Activated T-helper 1 cell treated with anti-CD3 and anti-CD28 coated beads, Interleukin-2, amount 50 U/mL, for 16 hours (primary cell): ENCODE measurements around the gene VWF.

Experiments used
- DNase-seq, 2 donors: peaks; one replicate each; pipeline ENCODE4 v3.0.0-alpha.2; 2020; ENCODE audit warnings: low read depth in 1 of 2, low spot score in 1 of 2

The VWF gene

DNA sequence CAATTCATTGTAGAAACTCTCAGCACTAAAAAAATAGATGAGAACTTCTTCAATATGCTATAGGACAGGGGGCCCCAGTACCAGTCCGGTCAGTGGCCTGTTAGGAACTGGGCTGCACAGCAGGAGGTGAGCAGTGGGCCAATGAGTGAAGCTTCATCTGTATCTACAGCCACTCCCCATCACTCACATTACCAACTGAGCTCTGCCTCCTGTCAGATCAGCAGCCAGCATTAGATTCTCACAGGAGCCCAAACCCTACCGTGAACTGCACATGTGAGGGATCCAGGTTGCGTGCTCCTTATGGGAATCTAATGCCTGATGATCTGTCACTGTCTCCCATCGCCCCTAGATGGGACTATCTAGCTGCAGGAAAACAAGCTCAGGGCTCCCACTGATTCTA lies 163.7 kb downstream of the VWF start:
- DNase-seq = no peak

DNA sequence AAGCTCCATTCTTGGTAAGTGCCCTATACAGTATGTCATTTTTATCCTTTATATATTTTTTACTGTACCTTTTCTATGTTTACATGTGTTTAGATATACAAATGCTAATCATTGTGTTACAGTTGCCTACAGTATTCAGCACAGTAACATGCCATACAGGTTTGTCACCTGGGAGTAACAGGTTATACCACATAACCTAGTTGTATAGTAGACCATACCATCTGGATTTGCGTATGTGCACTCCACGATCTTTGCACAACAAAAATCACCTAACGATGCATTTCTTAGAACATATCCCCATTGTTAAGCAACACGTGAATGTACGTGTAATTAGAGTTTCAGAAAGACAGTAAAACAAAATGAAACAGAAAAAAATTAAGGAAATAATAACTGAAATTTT lies 167.5 kb downstream of the VWF start:
- no peak for DNase-seq

DNA sequence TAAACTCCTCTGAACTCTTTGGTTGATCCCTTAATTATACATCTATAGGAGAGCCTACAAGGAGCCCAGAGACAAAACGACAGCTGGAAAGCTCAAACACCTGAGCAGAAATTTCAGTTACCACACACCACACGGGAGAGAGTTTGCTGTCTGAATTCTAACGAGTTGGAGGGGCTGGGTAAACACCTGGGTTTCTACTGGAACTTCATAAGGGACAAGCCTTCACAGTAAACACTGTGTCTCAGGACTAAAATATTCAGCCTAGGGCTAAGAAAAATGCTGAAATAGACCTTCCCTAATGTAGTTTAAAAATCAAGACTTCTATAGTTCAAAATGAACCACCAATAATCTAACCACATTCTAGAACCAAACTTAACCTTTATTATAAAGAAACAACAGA lies 169.8 kb downstream of the VWF start:
- DNase-seq = no peak

DNA sequence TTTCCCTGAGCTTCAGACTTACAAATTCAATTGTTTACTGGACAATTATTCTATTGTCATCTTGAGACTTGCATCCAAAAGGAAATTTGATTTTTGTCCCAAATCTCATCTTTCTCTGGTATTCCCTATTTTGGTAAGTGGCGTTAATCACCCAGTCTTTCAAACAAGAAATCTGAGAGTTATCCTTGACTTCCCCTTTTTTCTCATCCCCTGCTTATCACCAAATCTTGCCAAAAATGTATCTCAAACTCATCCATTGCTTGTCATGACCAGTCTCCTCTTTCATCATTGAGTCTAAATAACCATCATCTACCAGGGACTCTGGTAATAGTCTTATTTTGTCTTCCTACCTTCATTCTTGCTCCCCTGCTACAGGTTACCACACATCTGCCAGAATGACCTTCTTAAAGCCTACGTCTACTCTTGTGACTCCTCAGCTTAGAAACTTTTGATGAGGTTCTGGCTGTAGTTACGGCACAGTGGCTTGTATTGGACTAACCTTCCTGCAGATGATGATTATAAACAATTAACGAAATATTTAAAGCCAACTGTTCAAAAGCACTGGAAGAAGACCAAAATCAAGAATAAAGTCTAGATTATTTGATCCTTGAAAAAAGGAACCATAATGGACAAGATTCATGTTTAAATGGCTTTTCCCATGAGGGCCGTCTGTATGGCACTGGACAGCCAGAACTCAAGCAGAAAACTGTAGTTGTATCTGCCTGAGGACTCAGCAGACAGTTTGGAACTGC lies 170.5 kb downstream of the VWF start:
- no peak for DNase-seq

DNA sequence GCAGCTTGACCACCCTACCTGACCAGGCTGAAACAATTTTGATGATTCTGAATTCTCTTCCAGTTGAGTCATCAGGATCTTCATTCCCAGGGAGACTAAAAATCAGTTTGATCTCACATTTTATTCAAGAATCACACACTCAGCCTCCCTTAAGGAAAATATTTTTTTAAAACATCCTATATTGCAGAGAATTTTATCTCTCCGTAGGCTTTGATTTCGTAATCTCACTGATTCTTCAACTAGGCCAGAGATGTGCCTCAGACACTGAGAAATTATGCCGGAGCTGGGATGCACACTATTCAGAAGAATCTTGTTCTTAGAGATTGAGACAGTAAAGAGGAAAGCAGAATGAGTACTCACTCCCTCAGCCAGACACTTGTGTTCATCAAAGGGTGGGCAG lies 172.4 kb downstream of the VWF start:
- DNase-seq = no peak

DNA sequence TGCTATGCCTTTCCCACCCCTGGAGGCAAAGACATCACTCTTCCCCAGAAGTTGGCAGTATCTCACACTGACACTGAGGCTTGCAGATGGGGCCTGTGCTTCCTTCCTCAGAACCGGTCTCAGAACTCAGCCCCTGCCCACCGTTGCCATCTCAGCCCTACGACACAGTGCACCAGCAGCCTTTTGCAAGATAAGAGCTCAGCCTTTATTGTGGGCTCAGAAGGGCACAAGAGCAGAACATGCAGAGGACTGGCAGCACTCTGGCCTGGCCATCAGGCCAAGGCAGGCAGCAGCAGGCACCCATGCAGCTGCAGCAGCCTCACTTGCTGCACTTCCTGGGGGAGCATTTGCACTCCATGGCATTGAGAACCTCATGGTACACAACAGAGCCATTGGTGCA lies 175.8 kb downstream of the VWF start:
- DNase-seq = no peak

DNA sequence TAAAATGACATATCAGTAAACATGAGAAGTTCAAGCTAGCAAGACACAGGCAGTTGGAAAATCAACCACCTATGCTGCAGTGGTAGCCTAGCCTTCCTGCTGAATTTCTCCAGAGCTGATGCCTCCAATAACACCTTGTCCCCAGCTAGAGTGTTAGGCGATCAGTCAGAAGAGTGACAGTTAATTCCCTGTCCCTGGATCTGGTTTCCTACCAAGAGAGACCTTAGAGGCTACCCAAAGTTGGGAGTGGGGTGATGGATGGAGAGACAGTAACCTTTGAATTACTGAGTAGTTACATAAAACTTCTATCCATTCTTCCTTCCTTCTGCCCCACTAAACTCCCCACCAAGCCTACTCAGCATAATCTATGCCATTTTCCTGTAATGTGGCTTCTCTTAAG lies 177.5 kb downstream of the VWF start:
- DNase-seq = no peak

DNA sequence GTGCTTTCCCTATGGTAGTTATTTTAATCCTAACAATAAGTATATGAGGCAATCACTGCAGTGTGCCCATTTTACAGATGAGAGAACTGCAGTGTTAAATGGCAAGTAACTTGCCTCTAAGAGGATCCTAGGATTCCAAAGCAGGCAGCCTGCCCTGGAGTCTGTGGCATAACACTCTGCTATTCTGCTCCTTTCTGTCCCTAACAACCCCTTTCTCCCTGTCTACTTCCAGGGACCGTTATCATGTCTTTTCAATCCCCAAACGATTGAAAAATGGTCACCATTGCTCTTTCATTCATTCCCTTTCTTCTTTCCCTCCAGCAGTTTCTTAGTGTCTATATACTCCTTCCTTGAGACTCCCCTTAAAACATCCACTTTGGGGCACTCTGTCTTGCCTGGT lies 178.1 kb downstream of the VWF start:
- DNase-seq = no peak

DNA sequence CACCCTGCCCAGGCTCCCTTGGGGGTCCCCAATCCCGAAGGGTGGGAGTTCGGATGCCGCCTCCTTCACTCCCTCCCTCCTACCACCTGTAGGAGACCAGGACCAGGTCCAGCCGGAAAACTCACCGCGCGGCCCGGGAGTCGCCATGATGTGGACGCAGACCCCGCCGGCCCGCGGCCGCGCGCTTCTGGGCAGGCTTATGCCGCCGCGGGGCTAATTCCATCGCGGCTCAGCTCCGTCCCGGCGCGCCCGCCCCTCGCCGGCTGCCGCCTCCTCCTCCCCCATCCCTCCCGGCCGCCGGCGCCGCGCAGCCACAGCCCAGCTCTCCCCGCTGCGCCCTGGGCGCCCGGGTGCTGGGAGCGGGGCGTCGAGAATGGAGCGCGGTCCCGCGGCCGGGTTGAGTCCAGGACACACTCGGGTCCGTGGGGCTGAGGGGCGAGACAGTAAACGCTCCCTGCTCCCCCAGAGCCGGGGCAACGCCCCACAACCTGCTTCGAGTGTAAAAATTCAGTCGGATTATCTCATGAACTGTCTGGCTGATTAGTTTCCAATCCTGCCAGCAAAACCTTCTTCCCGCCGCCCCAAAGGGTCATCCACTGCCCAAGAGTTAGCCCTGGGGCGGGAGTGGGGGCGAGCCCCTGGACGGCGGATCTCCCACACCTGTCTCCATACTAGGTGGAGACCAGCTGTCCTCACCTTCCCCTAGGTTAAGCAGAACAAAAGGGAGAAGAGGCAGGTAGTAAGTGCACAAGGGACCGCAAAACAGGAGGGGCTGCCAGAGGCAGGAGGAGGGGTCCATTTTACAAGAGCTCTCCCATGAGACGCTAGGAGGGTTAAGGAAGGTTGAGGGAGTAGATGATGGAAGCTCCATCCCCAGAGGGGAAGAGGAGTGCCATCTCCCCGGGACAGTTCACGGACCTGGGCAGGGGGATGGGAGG lies 179.1 kb downstream of the VWF start, which contains the start of gene ANO2:
Gene ANO2, minus strand, starts transcription at position 189 of the 938 bp plus-strand sequence. Its CDS starts 42 bp downstream, at position 147.
- no peak for DNase-seq

DNA sequence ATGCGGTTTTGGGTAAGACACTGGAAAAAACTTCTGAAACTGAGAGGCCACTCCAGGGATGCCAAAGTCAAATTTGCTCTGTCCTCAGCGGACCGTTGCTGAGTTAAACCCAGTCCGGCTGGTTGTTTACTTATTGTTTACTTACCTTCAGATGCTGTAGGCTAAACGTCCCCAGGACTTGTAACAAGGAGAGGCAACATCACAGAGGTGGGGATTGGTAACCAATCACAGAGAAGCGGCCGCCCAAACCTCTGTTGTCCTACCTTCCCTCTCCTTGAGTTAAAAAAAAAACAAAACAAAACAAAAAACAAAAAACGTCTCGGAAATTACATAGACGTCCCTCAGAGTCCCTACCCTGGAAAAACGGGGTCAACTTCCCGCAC lies 179.8 kb downstream of the VWF start:
- no peak for DNase-seq

DNA sequence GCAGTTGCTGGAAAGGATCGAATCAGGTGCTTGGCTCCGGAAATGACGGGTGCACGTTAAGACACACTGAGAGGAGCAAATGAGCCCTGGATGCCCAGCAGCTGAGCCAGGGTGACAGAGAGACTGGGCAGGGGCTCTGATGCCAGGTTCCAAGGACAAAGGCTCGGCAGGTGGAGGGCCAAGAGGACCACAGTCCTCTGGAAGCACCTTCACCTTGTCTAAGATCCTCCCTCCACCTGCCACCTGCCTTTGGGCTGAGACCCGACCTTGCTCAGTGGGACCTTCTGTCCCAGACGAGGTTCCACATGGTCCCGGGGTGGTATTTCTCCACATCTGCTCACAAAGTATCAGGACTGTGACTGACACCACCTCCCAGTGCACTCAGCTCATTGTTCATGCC lies 180.4 kb downstream of the VWF start:
- no peak for DNase-seq

DNA sequence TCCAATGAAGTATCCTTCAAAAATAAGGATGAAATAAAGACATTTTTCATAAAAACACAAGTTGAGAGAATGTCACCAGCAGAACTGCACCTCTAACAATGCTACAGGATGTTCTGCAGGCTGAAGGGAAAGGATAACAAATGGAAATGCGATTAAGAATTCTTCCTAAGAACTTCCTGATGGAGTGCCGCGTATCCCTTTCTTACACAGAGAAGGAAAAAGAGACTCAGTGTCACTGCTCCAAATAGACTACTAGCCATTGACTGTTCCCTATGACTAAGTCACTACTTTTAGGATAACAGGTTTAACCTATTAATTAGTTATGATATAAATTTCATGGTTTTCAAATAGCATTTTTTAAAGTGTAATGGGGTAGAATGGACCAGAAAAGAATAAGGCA lies 182.6 kb downstream of the VWF start:
- no peak for DNase-seq

DNA sequence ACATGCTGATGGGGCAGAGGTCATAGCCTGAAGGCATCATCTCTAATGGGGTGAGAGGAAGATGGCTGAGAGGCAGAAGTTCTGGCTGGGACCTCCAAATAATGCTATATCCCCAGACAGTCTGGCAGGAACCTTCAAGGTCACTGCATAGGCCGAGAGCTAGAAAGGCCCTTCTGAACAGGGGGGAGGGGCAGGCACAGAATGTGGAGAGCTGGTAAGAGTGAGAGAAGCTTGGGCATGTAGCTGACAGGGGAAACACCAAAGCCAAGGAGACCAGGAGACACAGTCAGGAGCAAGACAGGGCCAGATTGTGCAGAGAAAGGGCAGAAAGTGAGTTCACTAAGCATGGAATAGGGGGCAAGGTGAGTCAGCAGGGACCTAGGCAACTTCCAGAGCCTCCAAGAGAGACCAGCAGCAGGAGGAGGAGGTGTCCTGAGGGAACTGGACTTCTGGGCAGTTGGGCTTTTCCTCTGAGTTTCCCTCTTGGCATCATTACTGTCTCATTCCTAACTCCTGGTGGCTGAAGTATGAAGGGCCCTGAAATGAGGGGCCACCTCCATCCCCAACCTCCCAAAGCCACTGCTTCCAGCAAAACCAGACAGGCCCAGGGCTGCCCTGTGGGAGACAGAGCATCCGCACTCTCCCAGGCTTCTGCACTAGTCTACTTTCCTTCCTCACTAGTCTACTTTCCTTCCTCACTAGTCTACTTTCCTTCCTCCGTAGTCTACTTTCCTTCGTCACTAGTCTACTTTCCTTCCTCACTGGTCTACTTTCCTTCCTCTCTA lies 196.5 kb downstream of the VWF start:
- no peak for DNase-seq

DNA sequence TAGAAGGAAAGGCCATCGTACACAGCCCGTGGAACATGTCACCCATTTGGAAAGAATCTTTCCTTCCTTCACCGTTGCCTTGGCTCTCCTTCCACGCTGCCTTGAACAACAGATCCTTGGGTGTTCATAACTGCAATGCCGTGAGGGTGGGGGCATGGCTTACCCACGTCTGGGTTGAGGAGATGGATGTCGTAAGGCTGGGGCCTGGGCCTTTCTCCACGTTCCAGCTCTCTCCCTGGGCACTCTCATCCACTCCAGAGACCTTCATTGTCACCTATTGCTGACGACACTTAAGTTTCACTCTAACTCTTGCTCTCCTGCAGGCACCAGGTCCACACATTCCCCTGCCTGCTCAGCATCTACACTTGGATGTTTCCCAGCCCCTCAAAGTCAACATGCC lies 198.8 kb downstream of the VWF start:
- DNase-seq = no peak

DNA sequence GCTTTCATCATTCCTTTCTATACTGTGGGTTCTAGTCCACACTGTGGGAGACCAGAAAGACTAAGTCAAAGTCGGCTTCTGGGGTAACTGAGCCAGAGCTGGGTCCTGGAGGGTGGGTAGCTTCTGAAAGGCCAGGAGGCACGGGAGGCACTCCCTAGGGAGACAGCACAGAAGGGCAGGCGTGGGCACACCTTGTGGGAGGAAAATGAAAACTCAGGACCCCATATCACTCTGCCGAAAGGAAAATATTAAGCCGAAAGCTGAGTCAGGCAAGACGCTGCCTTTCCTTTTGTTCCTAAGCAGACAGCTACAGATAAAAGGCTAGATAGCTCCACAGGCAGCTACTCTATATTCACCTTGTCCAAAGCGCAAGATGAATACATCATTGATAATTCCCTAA lies 200.1 kb downstream of the VWF start:
- DNase-seq = no peak

DNA sequence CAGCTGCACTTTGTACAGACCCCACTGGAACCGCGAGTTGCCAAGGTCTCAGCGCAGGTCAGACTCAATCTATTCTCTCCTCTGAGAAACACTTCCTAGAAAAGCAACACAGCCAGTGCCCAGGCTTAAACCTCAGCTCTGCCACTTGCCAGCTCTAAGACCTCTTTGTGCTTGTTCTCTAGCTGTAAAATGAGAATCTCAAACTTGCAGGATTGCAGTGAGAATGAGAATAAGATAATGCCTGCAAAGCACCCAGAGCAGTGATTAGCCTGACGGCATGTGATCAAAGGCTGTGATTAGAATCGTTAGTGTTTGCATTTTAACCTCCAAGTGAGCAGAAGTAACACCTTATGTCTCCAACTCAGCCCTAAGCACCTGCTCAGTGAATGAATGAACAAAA lies 200.7 kb downstream of the VWF start:
- DNase-seq = no peak

DNA sequence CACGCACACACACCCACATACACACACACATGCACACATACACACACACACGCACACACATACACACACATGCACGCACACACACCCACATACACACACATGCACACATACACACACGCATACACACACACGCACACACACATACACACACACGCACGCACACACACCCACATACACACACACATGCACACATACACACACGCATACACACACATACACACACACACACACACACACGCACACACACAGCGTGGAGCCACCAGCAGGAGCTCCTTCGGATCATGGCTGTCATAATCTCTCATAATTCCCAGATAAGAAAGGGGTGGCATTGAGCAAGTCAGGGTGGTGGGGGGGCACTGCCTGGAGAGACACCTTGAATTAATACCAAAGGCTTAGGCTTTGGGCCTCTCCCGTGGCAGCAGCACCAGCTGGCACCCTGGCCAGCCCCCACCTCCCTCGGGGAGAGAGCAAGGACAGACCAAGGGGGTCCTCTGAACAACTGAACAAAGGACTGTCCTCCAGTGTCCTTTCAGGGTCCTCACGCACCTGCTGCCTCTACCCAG lies 201.3 kb downstream of the VWF start:
- DNase-seq = no peak

DNA sequence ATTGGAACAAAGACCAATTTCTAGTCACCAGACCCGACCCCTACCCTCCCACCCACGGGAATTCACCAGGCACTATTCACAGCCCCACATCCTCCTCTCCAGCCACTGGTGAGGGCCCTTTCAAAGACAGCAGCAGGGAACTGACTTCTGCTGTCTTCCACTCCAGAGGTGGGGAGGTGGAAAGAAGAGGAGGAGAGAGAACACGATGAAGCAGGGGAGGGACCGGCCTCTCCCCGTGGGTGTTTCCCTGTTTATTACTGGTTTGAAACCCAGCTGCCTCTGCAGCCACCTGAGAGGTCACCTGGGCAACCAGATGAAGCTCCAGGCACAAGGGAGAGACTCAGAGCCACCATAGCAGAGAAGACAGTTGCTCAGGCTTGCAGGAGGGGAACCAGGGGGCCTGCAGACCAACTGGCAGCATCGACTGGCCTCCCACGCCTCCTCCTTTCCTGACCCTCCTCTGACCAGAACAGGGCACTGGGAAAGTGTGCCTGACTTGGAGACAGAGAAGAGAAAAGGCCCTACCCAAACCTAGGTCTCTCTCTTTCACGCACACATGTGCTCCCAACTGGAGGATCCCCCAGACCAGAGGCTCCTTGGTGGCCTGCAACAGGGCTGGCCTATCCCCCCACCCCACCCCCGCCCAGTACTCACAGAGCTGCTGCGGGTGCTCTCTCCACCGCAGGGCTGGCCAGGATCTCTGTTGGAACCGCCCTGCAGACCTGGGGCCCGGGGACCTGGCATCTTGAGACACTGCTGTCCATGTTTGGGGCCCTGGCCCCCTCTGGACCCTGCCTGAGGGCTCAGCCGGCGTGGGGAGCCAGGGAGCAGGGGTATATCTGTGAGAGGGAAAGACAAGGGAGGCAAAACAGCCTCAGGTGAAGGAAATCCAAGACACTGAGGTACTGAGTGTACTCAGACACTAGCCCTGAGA lies 202.2 kb downstream of the VWF start:
- DNase-seq = no peak

DNA sequence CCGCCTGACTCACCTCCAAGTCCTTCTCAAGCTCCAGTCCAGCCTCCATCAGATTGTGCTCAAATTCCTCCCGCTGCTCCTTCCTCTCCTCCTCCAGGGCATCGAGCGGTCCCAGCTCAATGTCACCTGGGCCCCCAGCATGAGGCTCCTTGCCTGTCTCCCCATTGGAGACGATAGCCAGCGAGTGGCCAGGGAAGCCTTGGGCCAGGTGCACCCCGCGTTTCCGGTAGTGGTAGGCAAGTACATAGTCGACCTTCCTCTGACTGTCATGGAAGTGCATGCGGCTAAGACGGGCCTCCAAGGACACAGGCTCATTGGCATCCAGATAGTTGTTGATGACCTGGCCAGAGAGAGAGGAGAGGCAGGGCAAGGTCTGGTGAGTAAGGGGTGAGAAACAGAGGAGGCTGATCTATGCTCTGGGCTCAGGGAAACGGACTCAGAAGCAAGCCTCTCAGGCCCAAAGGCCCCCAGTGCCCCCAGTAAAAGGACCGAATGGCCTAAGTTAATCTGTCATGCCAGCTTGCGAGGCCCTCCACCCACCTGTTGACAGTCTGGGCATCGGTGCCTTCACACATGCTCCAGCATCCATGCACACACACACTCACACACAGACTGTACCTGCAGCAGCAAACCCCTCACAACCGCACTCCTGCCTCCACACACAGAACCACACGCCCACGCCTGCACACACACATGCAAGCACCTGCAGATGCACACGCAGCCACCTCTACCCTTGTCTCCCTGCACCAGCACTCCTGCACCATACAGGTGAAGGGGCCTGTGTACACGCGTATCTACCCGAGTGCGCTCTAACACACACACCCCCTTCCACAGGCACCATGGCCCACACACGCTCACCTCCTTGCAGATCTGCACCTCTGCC lies 203.2 kb downstream of the VWF start:
- no peak for DNase-seq
